NCI-H1930 (cell line): Measurements from ENCODE around the gene PPP1R3E.

Source experiments
- DNase-seq, 2 experiments: peaks; one replicate each; lab custom pipeline; 2025; lab: John Stamatoyannopoulos, UW

PPP1R3E gene

DNA sequence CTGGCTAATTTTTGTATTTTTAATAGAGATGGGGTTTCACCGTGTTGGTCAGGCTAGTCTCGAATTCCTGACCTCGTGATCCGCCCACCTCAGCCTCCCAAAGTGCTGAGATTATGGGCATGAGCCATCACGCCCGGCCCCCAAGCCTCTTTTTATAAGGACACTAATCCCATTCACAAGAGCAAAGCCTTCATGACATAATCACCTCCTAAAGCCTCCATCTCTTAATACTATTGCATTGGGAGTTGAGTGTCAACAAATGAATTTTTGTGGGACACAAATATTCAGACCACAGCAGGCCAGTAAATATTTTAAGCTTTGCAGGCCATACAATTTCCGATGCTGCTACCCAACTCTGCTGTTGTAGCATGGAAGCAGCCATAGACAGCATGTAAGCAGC, 54.1 kb downstream of the PPP1R3E start:
- DNase-seq = no peak
